ENCODE results near the gene NAT16.
"Not testable (repeated sequence)": the region's sequence is repeated elsewhere in the genome, so short reads cannot be mapped to it uniquely, and the experiment has no call there.

The NAT16 gene

GRCh38 chr7:101180130-101180755 lies at the start of gene NAT16:
NAT16 (minus strand) TSS chr7:101180293; CDS start chr7:101174807, 5,486 bp downstream.
- DNase-seq = no peak

GRCh38 chr7:101226721-101227120 lies 46.6 kb upstream of the NAT16 start:
- no peak for DNase-seq

DNA sequence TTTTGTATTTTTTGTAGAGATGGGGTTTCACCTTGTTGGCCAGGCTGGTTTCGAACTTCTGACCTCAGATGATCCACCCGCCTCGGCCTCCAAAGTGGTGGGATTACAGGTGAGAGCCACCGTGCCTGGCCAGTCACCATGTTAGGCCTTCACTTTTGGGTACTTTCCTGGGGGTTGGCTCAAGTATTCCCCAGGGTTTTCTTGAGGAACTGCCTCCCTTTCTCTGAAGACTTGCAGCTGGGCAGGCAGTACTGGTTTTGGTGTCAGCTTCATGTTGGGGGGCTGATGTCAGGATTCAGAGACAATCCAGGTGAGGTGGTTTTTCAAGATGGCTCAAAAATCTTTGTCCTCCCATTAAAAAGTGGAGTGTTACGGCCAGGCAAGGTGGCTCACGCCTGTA lies 45.6 kb upstream of the NAT16 start:
- DNase-seq = no peak

GRCh38 chr7:101223528-101223927 lies 43.4 kb upstream of the NAT16 start:
- DNase-seq = no peak

DNA sequence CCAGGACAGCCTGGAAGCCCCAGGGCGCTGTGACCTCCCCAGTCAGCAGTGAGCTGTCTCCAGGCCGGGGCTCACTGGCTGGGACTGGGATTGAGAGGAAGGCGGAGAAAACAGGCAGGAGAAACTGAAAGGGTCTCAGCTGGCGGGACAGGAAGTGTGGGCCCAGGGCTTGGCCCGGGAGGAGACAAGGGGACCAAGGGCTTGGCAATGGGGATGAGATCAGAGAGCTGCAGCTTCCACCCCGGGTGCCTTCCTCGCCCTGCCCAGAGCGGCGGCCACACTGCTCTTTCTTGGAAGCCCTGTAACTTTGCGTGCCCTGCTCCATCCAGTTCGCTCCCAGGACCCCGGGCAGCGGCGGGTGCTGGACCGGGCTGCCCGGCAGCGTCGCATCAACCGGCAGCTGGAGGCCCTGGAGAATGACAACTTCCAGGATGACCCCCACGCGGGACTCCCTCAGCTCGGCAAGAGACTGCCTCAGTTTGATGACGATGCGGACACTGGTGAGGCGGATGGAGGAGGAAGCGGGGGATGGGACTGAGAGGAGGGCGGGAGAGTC lies 42.3 kb upstream of the NAT16 start:
- no peak for DNase-seq

GRCh38 chr7:101220295-101220694 lies 40.2 kb upstream of the NAT16 start:
- no peak for DNase-seq

DNA sequence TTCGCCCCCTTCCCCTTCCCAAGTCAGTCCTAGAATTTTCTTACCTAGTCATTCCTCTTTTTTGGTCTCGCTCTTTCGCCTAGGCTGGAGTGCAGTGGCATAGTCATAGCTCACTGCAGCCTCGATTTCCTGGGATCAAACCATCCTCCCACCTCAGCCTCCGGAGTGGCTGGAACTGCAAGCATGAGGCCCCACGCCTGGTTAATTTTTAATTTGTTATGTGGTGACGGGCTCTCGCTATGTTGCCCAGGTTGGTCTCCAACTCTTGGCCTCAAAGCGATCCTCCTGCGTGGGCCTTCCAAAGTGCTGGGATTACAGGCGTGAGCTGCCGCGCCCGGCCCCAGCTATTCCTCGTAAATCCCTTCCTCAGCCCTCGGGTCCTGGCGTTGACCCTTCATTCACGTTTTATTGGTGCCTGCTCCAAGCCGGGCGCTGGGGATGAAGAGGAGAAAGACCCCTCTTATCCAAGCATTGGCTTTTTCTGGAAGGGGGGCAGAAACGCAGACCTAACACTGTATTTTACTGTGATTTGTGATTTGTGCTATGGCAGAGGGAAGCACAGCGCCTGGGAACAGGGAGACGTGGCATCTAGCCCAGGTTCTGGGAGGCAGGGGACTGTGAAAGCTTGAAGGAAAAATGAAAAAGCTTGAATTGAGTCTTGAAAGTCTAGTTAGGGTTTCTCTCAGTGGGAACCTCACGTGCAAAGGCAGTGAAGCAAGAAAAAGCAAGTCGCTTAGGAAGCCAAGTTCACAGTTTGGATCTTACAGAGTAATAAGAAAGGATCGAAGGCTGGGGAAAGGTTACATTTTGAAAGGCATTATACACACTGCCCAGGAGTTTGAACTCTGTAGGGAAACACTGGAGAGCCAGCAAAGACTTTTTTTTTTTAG lies 38.4 kb upstream of the NAT16 start:
- no peak for DNase-seq

- peak; percentile 90 for DNase-seq
Measured at GRCh38 chr7:101217388-101218235, 37.5 kb upstream of the NAT16 start, which contains the start of the genes PLOD3 and ZNHIT1. PLOD3 (minus strand) TSS chr7:101217581; CDS start chr7:101217274, 307 bp downstream. ZNHIT1 (plus strand) TSS chr7:101218165; CDS start chr7:101218196, 31 bp downstream.

GRCh38 chr7:101216860-101217387 lies 36.8 kb upstream of the NAT16 start:
- DNase-seq = peak; percentile 37

GRCh38 chr7:101216001-101216859 lies 36.1 kb upstream of the NAT16 start:
- no peak for DNase-seq

GRCh38 chr7:101212014-101212413 lies 31.9 kb upstream of the NAT16 start:
- DNase-seq = no peak

- no peak for DNase-seq
Measured at GRCh38 chr7:101211501-101211900, 31.4 kb upstream of the NAT16 start.

- no peak for DNase-seq
Measured at GRCh38 chr7:101210143-101210542, 30.1 kb upstream of the NAT16 start.

- DNase-seq = no peak
Measured at GRCh38 chr7:101208794-101209193, 28.7 kb upstream of the NAT16 start.

DNA sequence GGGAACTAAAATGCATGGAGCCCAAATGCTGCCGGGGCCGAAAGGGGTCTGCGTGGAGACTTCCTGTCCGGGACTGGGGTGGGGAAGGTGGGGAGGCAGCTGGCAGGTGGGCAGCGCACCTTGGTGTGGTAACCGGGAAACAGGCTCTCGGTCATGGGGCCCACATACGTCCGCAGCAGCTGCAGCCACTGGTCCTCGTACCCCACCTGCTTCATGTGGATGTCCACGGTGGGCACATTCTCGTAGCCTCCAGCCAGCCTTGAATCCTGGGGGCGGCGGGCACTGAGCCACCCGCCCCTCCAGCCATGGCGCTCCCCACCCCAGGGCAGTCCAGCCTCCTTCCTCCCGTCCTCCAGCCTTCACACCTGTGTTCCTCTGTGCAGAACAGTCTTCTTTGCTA lies 27.4 kb upstream of the NAT16 start:
- DNase-seq = no peak

DNA sequence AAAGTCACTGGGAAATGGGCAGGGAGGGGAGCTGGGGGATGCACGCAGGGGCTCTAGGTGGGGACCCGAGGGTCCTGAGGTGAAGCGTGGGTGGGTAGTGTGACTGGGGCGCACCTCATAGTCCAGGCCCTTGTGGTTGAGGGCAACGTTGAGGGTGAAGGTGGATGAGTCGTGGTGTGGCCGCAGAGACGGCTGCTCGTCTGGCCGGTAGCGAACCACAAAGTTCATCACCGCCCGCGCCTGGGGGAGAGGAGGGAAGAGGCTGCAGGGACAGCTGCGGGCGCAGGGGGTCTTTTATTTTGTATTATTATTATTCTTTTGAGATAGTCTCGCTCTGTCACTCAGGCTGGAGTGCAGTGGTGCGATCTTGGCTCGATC lies 26.6 kb upstream of the NAT16 start:
- no peak for DNase-seq

DNA sequence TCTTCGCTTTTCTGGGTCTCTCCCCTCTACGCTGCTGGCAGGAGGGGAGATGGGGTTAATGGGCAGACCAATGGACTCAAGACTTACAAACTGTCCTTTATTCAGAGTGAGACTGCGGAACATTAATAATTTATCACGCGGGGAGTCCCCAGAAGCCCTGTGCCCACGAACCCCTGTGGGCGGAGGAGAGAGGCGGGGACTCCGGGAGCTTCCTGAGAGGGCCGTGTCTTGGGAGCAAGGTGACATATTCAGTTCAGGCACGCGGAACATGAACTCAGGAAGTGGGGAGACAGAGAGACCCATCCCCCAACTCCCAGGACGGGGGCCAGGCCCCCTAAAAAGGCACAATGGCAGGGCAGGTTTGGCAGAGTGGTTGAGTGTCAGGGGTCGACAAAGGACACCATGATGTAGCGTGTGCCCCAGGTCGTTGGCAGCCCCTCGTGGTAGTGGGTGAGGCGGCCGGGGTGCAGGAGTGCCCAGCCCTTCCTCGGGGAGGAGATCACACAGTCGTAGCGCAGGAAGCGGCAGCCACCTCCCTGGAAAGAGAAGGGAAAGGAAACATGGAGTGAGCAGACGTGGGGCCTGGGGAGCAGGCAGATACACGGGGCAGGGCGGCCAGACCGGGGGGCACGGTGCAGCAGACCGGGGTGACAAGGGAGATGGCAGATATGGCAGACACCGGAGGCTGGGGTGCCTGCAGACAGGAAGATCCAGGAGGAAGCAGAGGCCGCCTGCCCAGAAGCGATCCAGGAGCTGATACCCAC lies 26.0 kb upstream of the NAT16 start:
- no peak for DNase-seq

DNA sequence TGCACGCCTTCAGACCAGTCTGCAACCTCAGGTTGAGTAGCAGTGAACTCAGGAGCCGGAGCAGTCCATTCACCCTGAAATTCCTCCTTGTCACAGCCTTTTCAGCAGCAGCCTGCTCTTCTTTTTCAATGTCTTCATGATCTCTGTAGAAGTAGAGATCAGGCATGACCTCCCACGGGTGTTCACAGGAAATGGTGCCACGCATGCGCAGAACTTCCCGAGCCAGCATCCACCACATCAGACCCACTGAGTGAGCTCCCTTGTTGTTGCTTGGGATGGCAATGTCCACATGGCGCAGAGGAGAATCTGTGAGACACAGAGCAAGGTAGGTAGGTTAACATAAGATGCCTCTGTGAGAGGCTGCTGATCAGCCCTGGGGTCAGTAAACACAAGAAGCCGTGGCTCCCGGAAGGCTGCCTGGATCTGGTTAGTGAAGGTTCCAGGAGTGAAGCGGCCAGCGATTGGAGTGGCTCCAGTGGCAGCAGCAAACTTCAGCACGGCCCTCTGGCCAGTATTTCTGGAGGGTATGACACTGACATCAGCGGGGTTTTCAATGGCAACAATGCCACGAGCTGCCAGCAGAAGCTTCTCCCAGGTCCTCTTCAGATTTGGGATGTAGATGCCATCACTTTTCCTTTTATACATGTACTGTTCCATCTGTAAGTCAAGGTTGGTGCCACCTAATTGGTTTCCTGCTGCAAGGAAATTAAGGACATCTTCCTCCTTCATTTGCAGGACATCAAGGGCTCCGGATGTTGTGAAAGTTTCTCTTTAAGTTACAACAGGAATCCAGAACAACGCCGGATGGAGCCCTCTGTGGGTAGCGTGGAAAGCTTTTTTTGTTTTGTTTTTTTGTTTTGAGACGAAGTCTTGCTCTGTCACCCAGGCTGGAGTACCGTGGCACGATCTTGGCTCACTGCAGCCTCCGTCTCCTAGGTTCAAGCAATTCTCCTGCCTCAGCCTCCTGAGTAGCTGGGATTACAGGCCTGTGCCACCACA lies 23.9 kb upstream of the NAT16 start:
- not testable (repeated sequence) for DNase-seq

- DNase-seq = no peak
Measured at GRCh38 chr7:101202603-101202918, 22.5 kb upstream of the NAT16 start.

All from activated CD4-positive, CD25-positive, alpha-beta regulatory T cell treated with anti-CD3 and anti-CD28 coated beads, Interleukin-2, amount 50 U/mL, for 72 hours (primary cell).